ENCODE data around the gene SLC37A3.

Gene SLC37A3

DNA sequence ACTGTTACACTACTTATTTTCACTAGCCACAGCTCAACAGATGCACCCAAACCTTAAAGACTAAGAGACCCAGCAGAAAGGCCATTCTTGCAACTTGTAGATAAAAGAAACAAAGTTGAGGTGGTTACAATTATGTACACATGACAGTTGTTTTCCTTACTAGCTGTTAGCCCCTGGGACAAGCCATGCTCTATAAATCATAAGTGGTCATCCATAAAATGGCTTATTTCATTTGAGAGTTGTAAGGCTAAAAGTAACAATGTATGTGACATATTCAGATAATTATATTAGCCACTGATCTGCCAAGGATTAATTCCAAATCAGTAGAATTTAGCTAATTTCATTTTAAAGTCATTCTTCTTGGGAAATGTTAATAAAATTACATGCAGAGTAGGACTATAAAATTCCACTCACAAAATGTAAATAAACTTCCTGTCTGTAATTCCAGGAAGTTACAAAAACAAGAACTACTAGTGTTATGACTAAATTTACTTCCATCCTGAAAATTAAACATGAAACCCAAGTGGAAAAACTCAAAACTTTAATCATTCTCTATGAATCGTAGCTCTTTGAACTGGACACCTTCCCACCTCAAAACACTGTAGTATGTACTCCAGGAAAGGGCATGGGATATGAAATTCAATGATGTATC is 13.3 kb downstream of the SLC37A3 start:
- H3K36me3 ChIP-seq (ENCODE audit: insufficient read depth, insufficient read length, low read length): peaks cover 18% of the 10 kb centered on the region
- H3K9me3 ChIP-seq (ENCODE audit: insufficient read depth, low read length): no peaks in the 10 kb centered on the region
- H3K9ac ChIP-seq (ENCODE audit: insufficient read length, low read depth): no peak overlapping the region
- no peaks in the 10 kb centered on the region for H3K4me1 ChIP-seq (ENCODE audit: insufficient read depth, insufficient read length)
- no peak for DNase-seq (ENCODE audit: low read depth, low spot score)
- no peak overlapping the region for H3K4me3 ChIP-seq (ENCODE audit: insufficient read length, low read depth)
- TF ChIP-seq ZNF274 (IDR thresholded peaks at IDR 0.05; ENCODE audit: low read depth, low read length) (no peak), YY1 (IDR thresholded peaks at IDR 0.05; ENCODE audit: insufficient read depth, insufficient read length) (no peak), SUZ12 (IDR thresholded peaks at IDR 0.05; ENCODE audit: extremely low read depth, insufficient read depth, insufficient read length) (no peak)
- no peaks in the 10 kb centered on the region for H3K27me3 ChIP-seq (ENCODE audit: insufficient read depth, insufficient read length)

- Histone ChIP-seq H3K4me3 (ENCODE audit: insufficient read length, low read depth) (no peak overlapping the region), H3K27me3 (ENCODE audit: insufficient read depth, insufficient read length) (no peaks in the 10 kb centered on the region), H3K9me3 (ENCODE audit: insufficient read depth, low read length) (no peaks in the 10 kb centered on the region), H3K9ac (ENCODE audit: insufficient read length, low read depth) (no peak overlapping the region), H3K4me1 (ENCODE audit: insufficient read depth, insufficient read length) (no peaks in the 10 kb centered on the region), H3K36me3 (ENCODE audit: insufficient read depth, insufficient read length, low read length) (peaks cover 24% of the 10 kb centered on the region)
- no peak for DNase-seq (ENCODE audit: low read depth, low spot score)
- TF ChIP-seq SUZ12 (IDR thresholded peaks at IDR 0.05; ENCODE audit: extremely low read depth, insufficient read depth, insufficient read length): no peak
- TF ChIP-seq ZNF274 (IDR thresholded peaks at IDR 0.05; ENCODE audit: low read depth, low read length): no peak
- no peak for TF ChIP-seq YY1 (IDR thresholded peaks at IDR 0.05; ENCODE audit: insufficient read depth, insufficient read length)
Observed at GRCh38 chr7:140383954-140384713, 14.2 kb downstream of the SLC37A3 start.

DNA sequence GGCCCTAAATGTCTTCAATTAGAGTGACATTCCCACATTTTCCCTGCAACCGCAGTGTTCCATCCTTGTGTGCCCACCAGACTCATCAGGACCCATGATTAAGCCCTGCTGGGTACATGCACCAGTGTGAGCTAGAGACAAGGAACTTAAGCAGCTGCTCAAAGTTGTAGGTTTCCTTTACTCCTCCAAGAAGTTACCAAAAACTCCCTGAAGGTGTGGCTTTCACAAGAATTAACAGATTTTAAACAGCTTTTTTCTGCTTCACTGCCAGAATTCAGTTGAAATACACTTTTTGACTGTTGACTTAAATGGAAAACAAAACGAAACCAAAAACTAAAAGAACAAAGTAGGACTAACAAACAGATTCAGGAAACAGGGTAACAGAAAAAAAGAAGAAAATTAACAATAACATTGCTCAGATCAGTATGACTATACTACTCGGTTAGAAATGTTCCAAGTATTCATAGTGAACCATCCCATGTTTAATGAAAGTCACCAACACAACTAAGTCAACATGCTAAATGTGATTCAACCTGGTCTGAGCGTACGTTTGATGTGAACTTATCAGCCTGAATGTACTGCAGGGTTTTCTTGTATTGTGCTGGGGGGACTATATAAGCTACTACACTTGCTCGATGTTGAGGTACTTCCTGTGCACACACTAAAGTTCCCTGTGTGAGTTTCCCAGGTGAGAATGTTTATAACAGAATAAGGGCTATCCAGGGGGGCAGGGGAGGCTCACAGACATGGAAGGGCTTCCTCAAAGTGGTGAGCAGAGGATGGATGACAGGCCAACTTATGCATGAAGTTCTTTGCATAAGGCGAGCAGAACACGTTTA is 22.2 kb downstream of the SLC37A3 start:
- H3K27me3 ChIP-seq (ENCODE audit: insufficient read depth, insufficient read length): no peaks in the 10 kb centered on the region
- H3K4me3 ChIP-seq (ENCODE audit: insufficient read length, low read depth): no peak overlapping the region
- peaks cover 29% of the 10 kb centered on the region for H3K36me3 ChIP-seq (ENCODE audit: insufficient read depth, insufficient read length, low read length)
- no peak for DNase-seq (ENCODE audit: low read depth, low spot score)
- H3K9ac ChIP-seq (ENCODE audit: insufficient read length, low read depth): no peak overlapping the region
- H3K4me1 ChIP-seq (ENCODE audit: insufficient read depth, insufficient read length): no peaks in the 10 kb centered on the region
- no peak for TF ChIP-seq ZNF274 (IDR thresholded peaks at IDR 0.05; ENCODE audit: low read depth, low read length)
- no peak for TF ChIP-seq YY1 (IDR thresholded peaks at IDR 0.05; ENCODE audit: insufficient read depth, insufficient read length)
- TF ChIP-seq SUZ12 (IDR thresholded peaks at IDR 0.05; ENCODE audit: extremely low read depth, insufficient read depth, insufficient read length): no peak
- no peaks in the 10 kb centered on the region for H3K9me3 ChIP-seq (ENCODE audit: insufficient read depth, low read length)

DNA sequence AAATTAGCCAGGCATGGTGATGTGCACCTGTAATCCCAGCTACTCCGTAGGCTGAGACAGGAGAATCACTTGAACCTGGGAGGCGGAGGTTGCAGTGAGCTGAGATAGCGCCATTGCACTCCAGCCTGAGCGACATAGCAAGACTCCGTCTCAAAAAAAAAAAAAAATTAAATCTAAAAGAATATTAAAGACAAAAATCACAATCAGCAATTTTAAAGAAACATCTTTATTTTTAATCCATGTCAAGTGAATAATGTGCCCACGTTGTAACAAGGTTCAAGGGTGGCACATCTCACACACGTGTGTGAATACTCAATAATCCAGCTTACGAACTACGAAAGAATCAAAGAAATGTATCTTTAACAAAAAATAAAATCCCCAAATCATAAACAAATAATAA is 23.0 kb downstream of the SLC37A3 start:
- Histone ChIP-seq H3K4me3 (ENCODE audit: insufficient read length, low read depth) (no peak overlapping the region), H3K4me1 (ENCODE audit: insufficient read depth, insufficient read length) (no peaks in the 10 kb centered on the region), H3K36me3 (ENCODE audit: insufficient read depth, insufficient read length, low read length) (peaks cover 25% of the 10 kb centered on the region), H3K27me3 (ENCODE audit: insufficient read depth, insufficient read length) (no peaks in the 10 kb centered on the region), H3K9ac (ENCODE audit: insufficient read length, low read depth) (no peak overlapping the region), H3K9me3 (ENCODE audit: insufficient read depth, low read length) (no peaks in the 10 kb centered on the region)
- no peak for DNase-seq (ENCODE audit: low read depth, low spot score)
- TF ChIP-seq YY1 (IDR thresholded peaks at IDR 0.05; ENCODE audit: insufficient read depth, insufficient read length): no peak
- no peak for TF ChIP-seq ZNF274 (IDR thresholded peaks at IDR 0.05; ENCODE audit: low read depth, low read length)
- no peak for TF ChIP-seq SUZ12 (IDR thresholded peaks at IDR 0.05; ENCODE audit: extremely low read depth, insufficient read depth, insufficient read length)

- TF ChIP-seq SUZ12 (IDR thresholded peaks at IDR 0.05; ENCODE audit: extremely low read depth, insufficient read depth, insufficient read length) (no peak), ZNF274 (IDR thresholded peaks at IDR 0.05; ENCODE audit: low read depth, low read length) (no peak), YY1 (IDR thresholded peaks at IDR 0.05; ENCODE audit: insufficient read depth, insufficient read length) (no peak)
- DNase-seq (ENCODE audit: low read depth, low spot score): no peak
Observed at GRCh38 chr7:140369294-140369693, 29.0 kb downstream of the SLC37A3 start.

GRCh38 chr7:140367528-140367927 is 30.8 kb downstream of the SLC37A3 start:
- TF ChIP-seq YY1 (IDR thresholded peaks at IDR 0.05; ENCODE audit: insufficient read depth, insufficient read length) (no peak), SUZ12 (IDR thresholded peaks at IDR 0.05; ENCODE audit: extremely low read depth, insufficient read depth, insufficient read length) (no peak), ZNF274 (IDR thresholded peaks at IDR 0.05; ENCODE audit: low read depth, low read length) (no peak)

More at GRCh38 chr7:140369294-140369693, 29.0 kb downstream of the SLC37A3 start:
- H3K27me3 ChIP-seq (ENCODE audit: insufficient read depth, insufficient read length): no peaks in the 10 kb centered on the region
- H3K9me3 ChIP-seq (ENCODE audit: insufficient read depth, low read length): no peaks in the 10 kb centered on the region
- no peaks in the 10 kb centered on the region for H3K4me1 ChIP-seq (ENCODE audit: insufficient read depth, insufficient read length)
- no peak overlapping the region for H3K4me3 ChIP-seq (ENCODE audit: insufficient read length, low read depth)
- peaks cover 5% of the 10 kb centered on the region for H3K36me3 ChIP-seq (ENCODE audit: insufficient read depth, insufficient read length, low read length)
- H3K9ac ChIP-seq (ENCODE audit: insufficient read length, low read depth): no peak overlapping the region

More at GRCh38 chr7:140367528-140367927, 30.8 kb downstream of the SLC37A3 start:
- Histone ChIP-seq H3K4me1 (ENCODE audit: insufficient read depth, insufficient read length) (no peaks in the 10 kb centered on the region), H3K27me3 (ENCODE audit: insufficient read depth, insufficient read length) (no peaks in the 10 kb centered on the region), H3K4me3 (ENCODE audit: insufficient read length, low read depth) (no peak overlapping the region), H3K9ac (ENCODE audit: insufficient read length, low read depth) (no peak overlapping the region), H3K9me3 (ENCODE audit: insufficient read depth, low read length) (0 out of 2 replicates have a peak, but pooled peaks cover 4% of the 10 kb centered on the region), H3K36me3 (ENCODE audit: insufficient read depth, insufficient read length, low read length) (peaks cover 5% of the 10 kb centered on the region)
- DNase-seq (ENCODE audit: low read depth, low spot score): no peak
